Body of pancreas (tissue), 4 donors: ENCODE measurements around the gene GTF2E1. TPM values are rescaled to one million over a fixed set of nuclear protein-coding genes. Genes with fewer than 3 reads are reported as not detected.

Source experiments
- ATAC-seq: fragments of 150-250 bp; one replicate; pipeline ENCODE4 v1.9.1; 2016
- DNase-seq, 4 donors: peaks; one replicate each; pipeline ENCODE4 v3.0.0-alpha.2; 2019
- H3K27ac ChIP-seq, 4 donors: fragments of 200-600 bp; sonication (generic); 1 replicate in 3 of 4; 2 replicates in 1 of 4; pipeline versions ENCODE4 v1.5.1 to v1.6.1; 2016 to 2019; ENCODE audit warnings: mild to moderate bottlenecking in 1 of 4, mixed read lengths in 1 of 4, moderate library complexity in 1 of 4
- H3K27me3 ChIP-seq, 2 donors: fragments of 200-600 bp; sonication (generic); one replicate each; pipeline ENCODE4 v1.6.0; 2016; ENCODE audit warnings: mild to moderate bottlenecking in 1 of 2
- H3K36me3 ChIP-seq, 2 donors: fragments of 200-600 bp; sonication (generic); replicated peaks in 1 of 2; 2 replicates each; pipeline ENCODE4 v1.5.1; 2016; ENCODE audit warnings: low read depth in 2 of 2; ENCODE audit not compliant: insufficient read depth in 1 of 2
- H3K4me1 ChIP-seq: fragments of 200-600 bp; sonication (generic); one replicate; pipeline ENCODE4 v1.6.0; 2016
- H3K4me3 ChIP-seq, 2 donors: fragments of 200-600 bp; sonication (generic); 1 replicate in 1 of 2; 2 replicates in 1 of 2; pipeline ENCODE4 v1.5.1; 2016 to 2019
- H3K9me3 ChIP-seq, 3 donors: fragments of 200-600 bp; sonication (generic); 1 replicate in 2 of 3; 2 replicates in 1 of 3; pipeline ENCODE4 v1.5.1; 2016
- CTCF ChIP-seq, 7 experiments: fragments of 450-650 bp in 4 of 7; fragments of 200-600 bp in 3 of 7; sonication (generic) in 3 of 7; IDR thresholded peaks; one replicate each; pipeline ENCODE4 v1.5.1; 2016 to 2019; ENCODE audit warnings: antibody characterized with exemption in 7 of 7
- POLR2A ChIP-seq, 3 donors: fragments of 450-650 bp; IDR thresholded peaks; one replicate each; pipeline ENCODE4 v1.6.1; 2016; ENCODE audit warnings: antibody characterized with exemption in 3 of 3, mild to moderate bottlenecking in 2 of 3
- WGBS, 2 donors: methylation state at CpG; one replicate each; pipeline ENCODE4 v1.1.5; 2017; 5-methylcytosine and 5-hydroxymethylcytosine counted together
- intact Hi-C: fragments of 100-400 bp; cut with DNase I; formaldehyde crosslinking; loops from one replicate; pipeline ENCODE4 v1.15.1; 2023
- total RNA-seq, 2 donors: library from RNA; depleted of rRNA; stranded (reverse); fragments of >200 nt; gene quantifications; one replicate each; pipeline ENCODE4 v1.1.0, GENCODE V29; 2016

Gene GTF2E1
- total RNA-seq, 2 donors from 2014 or later, result 3.6 to 5.9 TPM

- Histone ChIP-seq H3K4me3 (no peak overlapping the region), H3K27ac (no peak overlapping the region), H3K36me3 (no peaks in the 10 kb centered on the region), H3K4me1 (peaks cover 13% of the 10 kb centered on the region), H3K9me3 (no peaks in the 10 kb centered on the region), H3K27me3 (no peaks in the 10 kb centered on the region)
- TF ChIP-seq POLR2A (IDR thresholded peaks at IDR 0.05) (no peak), CTCF (IDR thresholded peaks at IDR 0.05) (no peak)
- 57 to 72% methylated on average over 1 of the region's 1 CpG for WGBS, 2 donors
- DNase-seq, result no peak
- intact Hi-C loops, result no loop called here
- no peak for ATAC-seq
Observed at GRCh38 chr3:120763601-120764000, 21.1 kb downstream of the GTF2E1 start.

GRCh38 chr3:120764206-120764605 is 21.7 kb downstream of the GTF2E1 start:
- Histone ChIP-seq H3K4me3 (no peak overlapping the region), H3K4me1 (peaks cover 13% of the 10 kb centered on the region), H3K36me3 (no peaks in the 10 kb centered on the region), H3K27me3 (no peaks in the 10 kb centered on the region), H3K27ac (no peak overlapping the region), H3K9me3 (no peaks in the 10 kb centered on the region)
- no peak for TF ChIP-seq POLR2A (IDR thresholded peaks at IDR 0.05)
- no peak for TF ChIP-seq CTCF (IDR thresholded peaks at IDR 0.05)
- no peak for ATAC-seq
- intact Hi-C loops, result no loop called here
- no peak for DNase-seq

DNA sequence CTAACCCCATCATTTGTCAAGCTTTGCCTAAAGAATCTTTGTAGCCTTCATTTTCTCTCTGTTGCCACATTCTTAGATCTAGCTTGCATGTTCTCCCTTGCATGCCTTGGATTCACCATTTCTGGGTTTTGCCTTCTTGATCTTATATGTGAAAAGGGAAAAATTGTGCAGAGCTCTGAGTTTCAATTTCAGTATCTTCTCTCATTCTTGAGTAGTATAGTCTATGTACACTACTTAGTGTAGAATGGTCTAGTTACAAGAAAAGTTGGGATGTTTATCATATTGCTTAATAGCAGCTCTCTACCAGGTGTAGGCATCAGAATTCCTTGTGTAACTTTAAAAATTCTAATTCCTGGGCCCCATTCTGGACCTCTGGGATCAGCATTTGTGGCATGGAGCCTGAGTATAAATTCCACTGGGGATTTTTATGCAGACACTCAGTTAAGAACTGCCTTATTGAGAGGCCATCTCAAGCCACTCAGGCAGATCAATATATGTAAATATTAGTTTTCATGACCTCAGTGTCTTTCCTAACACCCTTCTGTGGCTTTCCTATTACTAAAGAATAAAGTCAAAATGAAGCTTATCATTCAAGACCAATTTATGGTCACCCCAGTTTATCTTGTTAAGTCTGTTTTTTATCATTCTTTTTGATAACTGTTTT is 23.4 kb downstream of the GTF2E1 start:
- no peaks in the 10 kb centered on the region for H3K36me3 ChIP-seq
- intact Hi-C loops, result no loop called here
- H3K27ac ChIP-seq, result no peak overlapping the region
- H3K27me3 ChIP-seq, result no peaks in the 10 kb centered on the region
- H3K9me3 ChIP-seq, result no peaks in the 10 kb centered on the region
- peaks cover 13% of the 10 kb centered on the region for H3K4me1 ChIP-seq
- no peak overlapping the region for H3K4me3 ChIP-seq
- no peak for TF ChIP-seq CTCF (IDR thresholded peaks at IDR 0.05)
- DNase-seq (no peak), ATAC-seq (no peak)

GRCh38 chr3:120766576-120766975 is 24.0 kb downstream of the GTF2E1 start:
- intact Hi-C loops, result no loop called here
- no peak overlapping the region for H3K4me3 ChIP-seq
- no peaks in the 10 kb centered on the region for H3K9me3 ChIP-seq
- TF ChIP-seq CTCF (IDR thresholded peaks at IDR 0.05) (no peak), POLR2A (IDR thresholded peaks at IDR 0.05) (no peak)
- peaks cover 13% of the 10 kb centered on the region for H3K4me1 ChIP-seq
- no peak overlapping the region for H3K27ac ChIP-seq
- H3K27me3 ChIP-seq, result no peaks in the 10 kb centered on the region
- 92 to 96% methylated on average over 3 of the region's 3 CpGs for WGBS, 2 donors
- ATAC-seq (no peak), DNase-seq (no peak)
- H3K36me3 ChIP-seq, result no peaks in the 10 kb centered on the region

- ATAC-seq (no peak), DNase-seq (no peak)
- no peaks in the 10 kb centered on the region for H3K9me3 ChIP-seq
- H3K4me1 ChIP-seq, result peaks cover 13% of the 10 kb centered on the region
- no peak overlapping the region for H3K4me3 ChIP-seq
- H3K27ac ChIP-seq, result no peak overlapping the region
- no peaks in the 10 kb centered on the region for H3K36me3 ChIP-seq
- H3K27me3 ChIP-seq, result no peaks in the 10 kb centered on the region
- WGBS, 2 donors, result 31 to 43% methylated on average over 1 of the region's 1 CpG
- intact Hi-C loops, result no loop called here
- TF ChIP-seq CTCF (IDR thresholded peaks at IDR 0.05) (no peak), POLR2A (IDR thresholded peaks at IDR 0.05) (no peak)
Observed at GRCh38 chr3:120767106-120767505, 24.6 kb downstream of the GTF2E1 start.
